MCF 10A (cell line): ENCODE results near the gene ZNF581. TPM values are rescaled to one million over a fixed set of nuclear protein-coding genes. Genes with fewer than 3 reads are reported as not detected.

Source experiments
- BruUV-seq: library from RNA; stranded (reverse); fragments of 400-500 nt; replicated peaks from 2 replicates; lab custom pipeline; 2021; lab: Mats Ljungman, UMichigan
- CTCF ChIA-PET: fragments of 300-600 bp; sonication (Branson Sonifier 250); formaldehyde crosslinking; extraction: SDS; loops from one replicate; lab custom pipeline; 2021; ENCODE audit warnings: antibody characterized with exemption, inconsistent platforms; lab: Yijun Ruan, JAX
- POLR2A ChIA-PET: fragments of 300-600, 350-650 bp; sonication (Branson Sonifier 250); formaldehyde crosslinking; extraction: SDS; loops from one replicate; lab custom pipeline; 2020; ENCODE audit warnings: antibody characterized with exemption, inconsistent platforms; lab: Yijun Ruan, JAX
- DNase-seq: peaks from one replicate; pipeline ENCODE4 v3.0.0-alpha.2; 2018; ENCODE audit not compliant: unreplicated experiment
- H3K27ac Mint-ChIP-seq: one replicate; pipeline ENCODE4 v1.8.0; 2022; ENCODE audit warnings: mild to moderate bottlenecking, low read depth, mixed read lengths; ENCODE audit not compliant: unreplicated experiment
- H3K27me3 Mint-ChIP-seq: one replicate; pipeline ENCODE4 v1.8.0; 2022; ENCODE audit warnings: mixed read lengths; ENCODE audit not compliant: insufficient read depth, unreplicated experiment
- H3K36me3 Mint-ChIP-seq: one replicate; pipeline ENCODE4 v1.8.0; 2022; ENCODE audit warnings: mild to moderate bottlenecking, moderate library complexity, mixed read lengths; ENCODE audit not compliant: insufficient read depth, unreplicated experiment
- H3K4me1 Mint-ChIP-seq: one replicate; pipeline ENCODE4 v1.8.0; 2022; ENCODE audit warnings: mixed read lengths; ENCODE audit not compliant: insufficient read depth, unreplicated experiment
- H3K4me3 Mint-ChIP-seq: one replicate; pipeline ENCODE4 v1.8.0; 2022; ENCODE audit warnings: mild to moderate bottlenecking, moderate library complexity, mixed read lengths; ENCODE audit not compliant: unreplicated experiment
- H3K9me3 Mint-ChIP-seq: one replicate; pipeline ENCODE4 v1.8.0; 2022; ENCODE audit warnings: mixed read lengths; ENCODE audit not compliant: unreplicated experiment
- intact Hi-C: fragments of 100-400 bp; cut with micrococcal nuclease; formaldehyde crosslinking; loops from 2 replicates; pipeline ENCODE4 v1.14.1; 2022
- total RNA-seq: library from RNA; stranded (reverse); gene quantifications from 2 replicates; pipeline ENCODE4 v1.2.3, GENCODE V29; 2022
- TF ChIP-seq, protein P1 (sequence below): fragments of 200-600 bp; IDR thresholded peaks from one replicate; pipeline ENCODE4 v1.8.0; 2022; ENCODE audit warnings: antibody characterized with exemption, mild to moderate bottlenecking; ENCODE audit not compliant: unreplicated experiment

The ZNF581 gene
- total RNA-seq, 1 experiment from 2014 or later: 25.7 TPM

- Mint-ChIP-seq H3K4me3 (no peak overlapping the region), H3K27ac (no peak overlapping the region), H3K27me3 (no peaks in the 10 kb centered on the region), H3K9me3 (no peaks in the 10 kb centered on the region), H3K4me1 (no peaks in the 10 kb centered on the region), H3K36me3 (peaks cover 39% of the 10 kb centered on the region)
- no TSS peak for BruUV-seq
- ChIA-PET POLR2A (no interaction called here), CTCF (interaction anchor here (0.6 to 0.7 kb wide), 2 partner anchors 17 to 182 kb away, joined by 3 to 4 read pairs; no protein-coding TSS in a partner anchor)
- no peak for DNase-seq
- TF ChIP-seq, protein P1, sequence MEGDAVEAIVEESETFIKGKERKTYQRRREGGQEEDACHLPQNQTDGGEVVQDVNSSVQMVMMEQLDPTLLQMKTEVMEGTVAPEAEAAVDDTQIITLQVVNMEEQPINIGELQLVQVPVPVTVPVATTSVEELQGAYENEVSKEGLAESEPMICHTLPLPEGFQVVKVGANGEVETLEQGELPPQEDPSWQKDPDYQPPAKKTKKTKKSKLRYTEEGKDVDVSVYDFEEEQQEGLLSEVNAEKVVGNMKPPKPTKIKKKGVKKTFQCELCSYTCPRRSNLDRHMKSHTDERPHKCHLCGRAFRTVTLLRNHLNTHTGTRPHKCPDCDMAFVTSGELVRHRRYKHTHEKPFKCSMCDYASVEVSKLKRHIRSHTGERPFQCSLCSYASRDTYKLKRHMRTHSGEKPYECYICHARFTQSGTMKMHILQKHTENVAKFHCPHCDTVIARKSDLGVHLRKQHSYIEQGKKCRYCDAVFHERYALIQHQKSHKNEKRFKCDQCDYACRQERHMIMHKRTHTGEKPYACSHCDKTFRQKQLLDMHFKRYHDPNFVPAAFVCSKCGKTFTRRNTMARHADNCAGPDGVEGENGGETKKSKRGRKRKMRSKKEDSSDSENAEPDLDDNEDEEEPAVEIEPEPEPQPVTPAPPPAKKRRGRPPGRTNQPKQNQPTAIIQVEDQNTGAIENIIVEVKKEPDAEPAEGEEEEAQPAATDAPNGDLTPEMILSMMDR: no peak
- intact Hi-C loops: no loop called here
These were observed 6.7 kb downstream of the ZNF581 start for GRCh38 chr19:55650126-55650557.

DNA sequence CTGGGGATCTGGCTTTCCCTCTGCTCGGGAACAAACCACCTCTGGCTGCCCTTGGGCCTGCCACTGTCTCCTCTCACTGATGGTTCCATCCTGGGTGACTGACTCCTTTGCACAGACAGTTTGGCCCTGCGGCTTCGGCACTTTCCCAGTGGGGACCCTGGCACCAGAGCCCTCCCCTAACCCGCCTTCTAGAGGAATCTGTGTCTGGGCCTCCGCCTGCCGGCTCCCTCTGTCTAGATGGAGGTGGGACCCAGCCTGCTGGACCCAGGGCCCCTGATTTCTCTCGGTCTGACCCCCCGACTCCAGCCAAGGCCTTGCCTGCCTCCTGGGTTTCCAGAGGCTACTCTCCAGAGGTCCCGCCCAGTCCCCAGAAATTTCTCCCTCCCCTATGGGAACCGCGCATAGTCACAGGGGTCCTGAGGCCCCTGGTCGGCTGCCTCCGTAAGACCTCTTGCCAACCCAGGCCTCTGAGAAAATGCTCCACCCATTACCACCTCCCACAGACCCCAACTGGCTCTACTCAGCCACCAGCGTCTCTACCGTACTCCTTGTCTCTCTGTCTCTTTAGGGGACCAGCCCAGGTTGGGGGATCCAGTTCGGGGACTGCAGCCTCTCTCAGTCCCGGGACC is 7.3 kb downstream of the ZNF581 start:
- CTCF ChIA-PET: interaction anchor here (0.6 to 0.7 kb wide), 2 partner anchors 17 to 182 kb away, joined by 3 to 4 read pairs; no protein-coding TSS in a partner anchor
- H3K36me3 Mint-ChIP-seq: peaks cover 39% of the 10 kb centered on the region
- POLR2A ChIA-PET: no interaction called here
- no peak for DNase-seq
- TF ChIP-seq, protein P1: no peak
- H3K27me3 Mint-ChIP-seq: no peaks in the 10 kb centered on the region
- no peaks in the 10 kb centered on the region for H3K9me3 Mint-ChIP-seq
- H3K27ac Mint-ChIP-seq: no peak overlapping the region
- intact Hi-C loops: no loop called here
- H3K4me1 Mint-ChIP-seq: no peaks in the 10 kb centered on the region
- no peak overlapping the region for H3K4me3 Mint-ChIP-seq
- BruUV-seq: no TSS peak

- no peak overlapping the region for H3K27ac Mint-ChIP-seq
- H3K4me1 Mint-ChIP-seq: peaks cover 5% of the 10 kb centered on the region
- no peak overlapping the region for H3K4me3 Mint-ChIP-seq
- no peaks in the 10 kb centered on the region for H3K27me3 Mint-ChIP-seq
- ChIA-PET CTCF (no interaction called here), POLR2A (no interaction called here)
- no peaks in the 10 kb centered on the region for H3K9me3 Mint-ChIP-seq
- TF ChIP-seq, protein P1: no peak
- peaks cover 34% of the 10 kb centered on the region for H3K36me3 Mint-ChIP-seq
- intact Hi-C loops: no loop called here
- no TSS peak for BruUV-seq
- no peak for DNase-seq
These were observed 7.8 kb downstream of the ZNF581 start for GRCh38 chr19:55651236-55651635.

- no TSS peak for BruUV-seq
- TF ChIP-seq, protein P1: no peak
- peaks cover 14% of the 10 kb centered on the region for H3K4me1 Mint-ChIP-seq
- no peak overlapping the region for H3K27ac Mint-ChIP-seq
- H3K36me3 Mint-ChIP-seq: peaks cover 21% of the 10 kb centered on the region
- CTCF ChIA-PET: interaction anchor here (0.5 to 3.3 kb wide), 17 partner anchors 8 to 1179 kb away, joined by 3 to 28 read pairs (median 4); partner anchors contain the start of genes CDC42EP5 and ZNF865
- intact Hi-C loops: loop anchor here (1.0 kb wide), 1 partner anchor 9 kb away; the partner anchor contains the start of gene ZNF581
- no peaks in the 10 kb centered on the region for H3K9me3 Mint-ChIP-seq
- no peak for DNase-seq
- POLR2A ChIA-PET: no interaction called here
- H3K27me3 Mint-ChIP-seq: no peaks in the 10 kb centered on the region
- H3K4me3 Mint-ChIP-seq: peak overlapping the region; percentile 43
These were observed 9.1 kb downstream of the ZNF581 start for GRCh38 chr19:55652311-55653128.
